Activated T-cell treated with anti-CD3 and anti-CD28 coated beads for 4 hours (primary cell): ENCODE data around the gene PACRG.

Experiments
- DNase-seq: peaks from one replicate; pipeline ENCODE4 v3.0.0-alpha.2; 2020

The PACRG gene

DNA sequence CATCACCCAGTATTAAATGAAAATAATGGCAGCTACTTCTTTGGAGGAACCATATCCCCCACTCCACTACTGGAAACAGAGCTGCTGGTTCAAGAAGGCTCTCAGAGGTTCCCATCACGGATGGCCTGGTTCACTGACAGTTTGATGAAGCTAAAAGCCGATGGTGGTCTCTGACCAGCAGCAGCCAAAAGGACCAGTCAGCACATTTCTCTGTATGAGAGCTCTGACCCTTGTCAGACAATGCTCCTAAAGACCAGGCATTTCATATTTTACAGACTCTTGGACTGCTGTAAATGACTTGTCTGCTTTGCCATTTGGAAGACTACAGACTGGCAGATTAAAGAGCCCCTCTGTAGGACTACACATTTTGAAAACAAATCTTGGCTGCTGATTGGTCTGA is 16.8 kb upstream of the PACRG start:
- DNase-seq, result no peak

DNA sequence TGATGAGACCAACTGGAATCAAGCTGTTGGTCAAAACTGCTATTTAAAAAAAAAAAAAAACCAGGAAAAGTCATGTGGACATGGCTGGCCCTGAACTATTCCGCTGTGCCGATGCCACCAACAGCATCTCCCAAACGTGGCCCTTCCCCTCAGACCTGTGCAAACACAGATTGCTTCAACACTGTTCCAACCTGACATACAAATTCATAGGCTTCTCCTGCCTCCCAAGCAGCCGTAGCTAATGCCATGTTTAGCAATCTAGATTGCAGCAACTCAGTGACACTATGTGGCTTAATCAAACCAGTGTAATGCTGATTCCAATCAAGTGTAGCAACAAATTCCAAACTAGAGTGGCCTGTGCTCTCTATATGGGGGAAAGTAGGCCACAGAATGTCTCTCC is 16.4 kb upstream of the PACRG start:
- DNase-seq, result no peak

DNA sequence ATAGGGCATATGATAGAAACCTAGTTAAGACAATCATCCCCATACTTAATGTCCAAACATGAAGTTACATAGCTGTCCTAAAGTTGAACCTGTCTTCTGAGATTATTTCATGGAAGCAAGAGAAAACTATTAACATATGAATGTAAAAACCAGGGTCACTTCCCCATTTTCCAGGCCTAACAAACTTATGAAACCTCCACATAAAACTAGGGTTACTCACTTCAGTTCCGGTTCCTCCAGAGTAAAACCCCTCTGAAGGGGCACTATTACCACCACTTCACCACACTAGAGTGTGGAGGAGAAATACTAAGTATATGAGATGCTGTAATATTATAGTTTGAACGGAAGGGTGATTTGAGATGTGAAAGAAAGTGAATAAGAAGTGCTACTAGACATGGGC is 15.1 kb upstream of the PACRG start:
- DNase-seq, result no peak

- DNase-seq, result no peak
Measured at GRCh38 chr6:162713974-162714780, 13.6 kb upstream of the PACRG start.

- no peak for DNase-seq
Measured at GRCh38 chr6:162715601-162716000, 12.2 kb upstream of the PACRG start.

GRCh38 chr6:162719528-162719927 is 8.2 kb upstream of the PACRG start:
- DNase-seq, result no peak

- no peak for DNase-seq
Measured at GRCh38 chr6:162721404-162721687, 6.4 kb upstream of the PACRG start.

DNA sequence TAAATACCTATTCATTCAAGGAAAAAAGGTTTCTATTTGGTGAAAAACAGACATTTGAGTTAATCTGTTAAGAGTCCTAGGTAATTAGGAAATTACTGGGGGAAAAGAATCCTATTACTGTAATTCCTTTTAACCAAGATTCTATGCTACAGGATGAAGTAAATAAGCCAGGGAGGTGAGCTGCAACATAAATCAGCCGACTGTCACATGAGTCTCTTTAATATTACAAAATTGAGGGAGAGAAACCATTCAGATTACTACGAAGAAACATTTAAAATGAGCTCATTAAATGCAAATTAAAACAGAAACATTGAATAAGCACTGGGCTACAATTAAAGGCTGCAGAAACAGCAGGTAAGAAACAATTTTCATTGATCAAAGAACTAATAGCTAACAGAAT is 5.5 kb upstream of the PACRG start:
- no peak for DNase-seq

GRCh38 chr6:162722633-162723032 is 5.1 kb upstream of the PACRG start:
- no peak for DNase-seq

- DNase-seq, result no peak
Measured at GRCh38 chr6:162726947-162727321, 840 bp upstream of the PACRG start.

- no peak for DNase-seq
Measured at GRCh38 chr6:162728197-162728596, 423 bp downstream of the PACRG start.

GRCh38 chr6:162728706-162729105 is 932 bp downstream of the PACRG start:
- no peak for DNase-seq

DNA sequence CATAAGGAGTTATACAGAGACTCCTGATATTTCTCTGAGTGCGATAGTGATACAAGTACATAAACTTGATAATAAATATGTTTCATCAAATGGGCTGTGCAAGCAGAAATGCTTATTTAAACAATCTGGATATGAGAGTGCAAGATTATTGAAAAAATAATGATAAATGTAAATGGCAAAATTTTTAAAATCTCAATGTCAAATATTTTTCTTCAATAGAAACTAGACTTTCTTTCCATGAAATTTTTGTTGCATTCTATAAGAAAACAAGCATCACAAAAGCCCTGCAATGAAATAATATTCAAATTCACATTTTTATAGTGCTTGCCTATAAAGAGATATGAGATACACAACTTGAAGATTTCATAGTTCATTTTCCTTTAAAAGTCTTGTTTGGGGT is 2.7 kb downstream of the PACRG start:
- DNase-seq, result no peak

DNA sequence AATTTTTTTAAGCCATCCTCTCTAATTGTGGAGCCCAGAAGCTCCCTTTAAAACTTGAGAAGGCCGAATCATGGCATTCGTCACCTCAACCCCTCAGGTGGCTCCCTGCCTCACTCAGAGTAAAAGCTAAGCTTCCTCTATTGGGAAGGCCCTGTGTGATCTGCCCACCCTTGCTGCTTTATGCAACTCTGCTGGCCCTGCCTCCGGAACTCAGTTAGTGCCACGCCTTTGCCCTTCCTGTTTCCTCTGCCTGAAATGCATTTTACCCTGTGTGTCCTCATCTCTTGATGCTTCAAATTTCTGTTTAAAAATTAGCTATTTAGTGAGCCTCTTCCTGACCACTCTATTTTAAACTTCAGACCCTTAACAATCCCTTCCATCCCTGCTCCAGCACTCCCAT is 5.7 kb downstream of the PACRG start:
- no peak for DNase-seq

GRCh38 chr6:162736961-162737360 is 9.2 kb downstream of the PACRG start:
- DNase-seq, result no peak

DNA sequence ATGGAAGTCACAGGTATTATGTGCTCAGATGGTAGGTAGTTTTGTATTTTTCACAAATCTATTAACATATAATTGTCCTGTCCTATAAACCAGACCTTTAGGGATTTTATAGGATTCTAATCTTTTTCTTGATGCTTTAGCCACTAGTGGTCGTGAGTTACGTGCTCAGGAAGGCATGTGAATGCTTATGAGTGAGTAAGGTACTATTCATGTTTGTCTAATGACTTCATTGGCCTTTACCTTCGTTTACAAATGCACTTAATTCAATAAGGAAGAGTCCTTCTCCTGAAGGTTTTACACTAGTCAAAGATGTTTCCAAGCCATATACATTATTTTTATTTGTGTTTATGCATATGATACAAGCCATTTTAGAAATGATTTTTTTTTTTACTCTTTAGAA is 23.0 kb downstream of the PACRG start:
- DNase-seq, result no peak

GRCh38 chr6:162751211-162751859 is 23.6 kb downstream of the PACRG start:
- no peak for DNase-seq

DNA sequence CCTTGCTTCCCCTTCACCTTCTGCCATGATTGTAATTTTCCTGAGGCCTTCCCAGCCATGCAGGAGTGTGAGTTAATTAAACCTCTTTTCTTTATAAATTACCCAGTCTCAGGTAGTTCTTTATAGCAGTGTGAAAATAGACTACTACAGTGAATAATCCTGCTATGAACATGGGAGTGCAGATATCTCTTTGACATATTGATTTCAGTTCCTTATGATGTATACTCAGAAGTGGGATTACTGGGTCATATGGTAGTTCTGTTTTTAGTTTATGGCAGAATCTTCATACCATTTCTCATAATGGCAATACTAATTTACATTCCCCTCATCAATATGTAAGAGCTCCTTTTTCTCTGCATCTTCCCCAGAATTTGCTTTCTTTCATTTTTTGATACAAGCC is 26.0 kb downstream of the PACRG start:
- no peak for DNase-seq

- DNase-seq, result no peak
Measured at GRCh38 chr6:162770136-162770535, 42.4 kb downstream of the PACRG start.

DNA sequence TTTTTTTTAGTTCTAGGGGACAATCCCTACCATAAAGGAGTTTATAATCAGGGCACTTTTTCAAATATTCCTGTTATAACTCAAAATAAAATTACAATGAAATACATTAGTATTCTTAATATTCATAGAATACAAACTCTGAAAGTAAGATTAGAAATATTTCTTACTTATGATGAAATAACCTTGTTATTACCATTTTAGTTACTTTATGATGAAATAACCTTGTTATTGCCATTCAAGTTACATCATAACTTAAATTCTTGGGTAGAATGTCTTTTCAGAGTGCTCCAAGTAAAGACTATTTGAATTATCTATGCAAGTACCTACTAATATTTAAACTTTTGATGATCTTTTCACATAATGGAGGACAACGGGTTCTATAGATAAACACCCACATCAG is 43.2 kb downstream of the PACRG start:
- DNase-seq, result no peak

DNA sequence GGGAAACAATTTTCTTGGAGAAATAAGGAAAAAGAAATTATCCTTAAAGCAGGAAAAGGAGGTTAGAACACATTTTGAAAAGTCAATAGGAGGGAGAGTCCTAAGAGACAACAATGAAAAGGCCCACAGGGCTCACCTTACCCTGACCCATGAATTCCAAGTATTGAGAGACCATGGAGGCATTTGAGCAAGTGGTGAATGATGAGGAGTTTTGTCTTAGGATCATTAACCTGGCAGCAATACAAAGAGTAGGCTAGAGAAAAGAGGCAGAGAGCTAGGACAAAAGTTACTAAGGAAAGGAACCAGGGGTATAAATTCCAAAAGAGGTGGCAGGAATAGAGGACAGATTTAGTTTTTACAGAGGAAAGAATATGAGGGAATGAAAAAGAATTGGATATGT is 44.7 kb downstream of the PACRG start:
- DNase-seq, result no peak

DNA sequence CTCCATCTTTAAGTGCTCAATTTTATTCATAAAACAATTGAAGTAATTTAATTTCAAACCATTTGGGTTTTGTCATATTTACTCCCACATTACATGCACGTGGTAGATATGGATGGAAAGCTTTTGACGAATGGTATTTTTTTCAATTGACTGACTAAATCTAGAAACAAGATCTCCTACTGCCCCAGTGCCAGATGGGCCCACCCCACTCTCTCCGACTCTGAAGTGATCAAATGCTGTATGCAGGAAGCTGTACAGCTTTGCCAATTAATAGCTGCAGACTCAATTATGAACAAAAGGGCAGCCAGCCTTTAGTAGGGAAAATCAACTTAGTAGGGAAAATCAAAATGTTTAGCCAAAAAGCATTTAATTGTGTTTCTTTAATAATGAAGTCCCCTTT is 46.2 kb downstream of the PACRG start:
- no peak for DNase-seq

DNA sequence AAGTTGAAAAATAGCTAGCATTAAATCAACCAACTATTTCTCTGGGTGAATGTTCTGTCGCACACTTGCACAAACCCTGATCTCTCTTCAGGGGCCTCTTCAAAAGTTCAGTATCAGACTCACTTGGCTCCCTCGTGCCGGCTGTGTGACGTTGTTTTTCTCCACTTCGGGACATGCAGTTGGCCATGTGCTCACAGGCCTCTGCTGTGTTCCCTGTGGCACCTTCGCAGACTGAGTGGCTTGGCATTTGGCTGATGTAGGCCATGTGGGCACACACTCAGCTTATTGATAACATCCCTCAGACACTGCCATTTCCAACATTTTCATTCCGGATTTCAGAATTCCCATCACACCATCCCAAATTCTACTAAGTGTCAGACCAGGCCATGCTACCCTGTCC is 49.3 kb downstream of the PACRG start:
- DNase-seq, result no peak

GRCh38 chr6:162778603-162779002 is 50.8 kb downstream of the PACRG start:
- DNase-seq, result no peak

- no peak for DNase-seq
Measured at GRCh38 chr6:162785632-162786242, 58.0 kb downstream of the PACRG start.
